Stomach (tissue), 4 donors: Measurements from ENCODE around the gene NFU1.

Experiments
- POLR2A ChIP-seq, 4 donors: fragments of 450-650 bp; IDR thresholded peaks; one replicate each; pipeline ENCODE4 v1.6.1; 2016; ENCODE audit warnings: antibody characterized with exemption in 4 of 4, control low read depth in 2 of 4, mild to moderate bottlenecking in 1 of 4, moderate library complexity in 1 of 4
- POLR2AphosphoS5 ChIP-seq, 3 donors: sonication (generic); formaldehyde crosslinking; IDR thresholded peaks; one replicate each; pipeline ENCODE4 v1.6.1; 2016; ENCODE audit warnings: antibody characterized with exemption in 3 of 3
- TF ChIP-seq, protein P1 (sequence below), 7 experiments: fragments of 450-650 bp in 4 of 7; fragments of 200-600 bp in 3 of 7; sonication (generic) in 3 of 7; IDR thresholded peaks; one replicate each; pipeline ENCODE4 v1.5.1; 2016 to 2019; ENCODE audit warnings: antibody characterized with exemption in 7 of 7, control low read depth in 2 of 7, mild to moderate bottlenecking in 1 of 7

DNA sequence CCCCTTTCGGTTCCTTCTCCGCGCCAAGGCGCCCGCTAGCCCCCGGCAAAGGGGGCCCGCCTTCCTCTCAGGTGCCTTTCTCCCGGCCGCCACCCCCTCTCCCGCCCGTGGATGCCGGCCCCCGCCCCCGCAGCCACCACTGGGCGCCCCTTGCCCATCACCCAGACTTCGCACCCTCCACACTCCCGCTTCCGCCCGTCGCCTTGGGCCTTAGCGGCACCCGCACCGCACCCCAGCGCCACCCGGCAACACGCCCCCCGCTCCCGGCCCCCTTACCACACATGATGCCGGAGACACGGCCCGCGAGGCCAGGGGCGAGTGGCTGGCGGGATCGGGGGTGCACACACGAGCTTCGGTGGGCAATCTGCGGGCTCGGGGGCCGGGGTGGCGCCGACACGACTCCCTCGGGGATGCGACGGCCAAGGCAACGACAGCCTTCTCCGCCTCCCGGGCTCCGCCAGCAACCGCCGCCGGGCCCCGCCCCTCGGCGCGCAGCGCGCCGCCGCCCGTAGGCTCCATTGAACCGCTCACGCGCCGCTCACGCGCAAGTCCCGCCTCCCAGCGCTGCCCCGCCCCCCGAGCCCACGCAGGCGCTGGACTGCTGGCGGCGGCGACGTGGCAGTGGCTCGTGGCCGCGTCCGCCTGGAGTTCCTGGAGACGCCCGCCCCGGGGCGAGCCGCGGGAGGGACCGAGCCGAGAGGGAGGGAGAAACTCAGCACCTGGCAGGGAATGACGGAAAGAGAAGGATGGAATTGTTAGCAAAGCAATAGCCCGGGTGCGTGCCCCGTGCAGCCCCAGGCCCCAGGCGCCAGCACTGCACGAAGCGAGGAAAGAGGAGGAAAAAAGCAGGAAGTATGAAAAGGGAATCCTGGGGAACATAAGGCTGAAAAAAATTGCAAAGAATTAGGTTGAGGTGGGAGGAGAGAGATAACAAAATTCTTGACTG lies 50.2 kb downstream of the NFU1 start, which contains the start of gene GFPT1:
- TF ChIP-seq, protein P1, sequence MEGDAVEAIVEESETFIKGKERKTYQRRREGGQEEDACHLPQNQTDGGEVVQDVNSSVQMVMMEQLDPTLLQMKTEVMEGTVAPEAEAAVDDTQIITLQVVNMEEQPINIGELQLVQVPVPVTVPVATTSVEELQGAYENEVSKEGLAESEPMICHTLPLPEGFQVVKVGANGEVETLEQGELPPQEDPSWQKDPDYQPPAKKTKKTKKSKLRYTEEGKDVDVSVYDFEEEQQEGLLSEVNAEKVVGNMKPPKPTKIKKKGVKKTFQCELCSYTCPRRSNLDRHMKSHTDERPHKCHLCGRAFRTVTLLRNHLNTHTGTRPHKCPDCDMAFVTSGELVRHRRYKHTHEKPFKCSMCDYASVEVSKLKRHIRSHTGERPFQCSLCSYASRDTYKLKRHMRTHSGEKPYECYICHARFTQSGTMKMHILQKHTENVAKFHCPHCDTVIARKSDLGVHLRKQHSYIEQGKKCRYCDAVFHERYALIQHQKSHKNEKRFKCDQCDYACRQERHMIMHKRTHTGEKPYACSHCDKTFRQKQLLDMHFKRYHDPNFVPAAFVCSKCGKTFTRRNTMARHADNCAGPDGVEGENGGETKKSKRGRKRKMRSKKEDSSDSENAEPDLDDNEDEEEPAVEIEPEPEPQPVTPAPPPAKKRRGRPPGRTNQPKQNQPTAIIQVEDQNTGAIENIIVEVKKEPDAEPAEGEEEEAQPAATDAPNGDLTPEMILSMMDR (IDR thresholded peaks at IDR 0.05), result no peak
- TF ChIP-seq POLR2AphosphoS5 (IDR thresholded peaks at IDR 0.05) (peak; percentile 67 to 92 (median 88)), POLR2A (IDR thresholded peaks at IDR 0.05) (peak in 1 of 4 donors; percentile 48)
